ENCODE results near the gene TMEM163. TPM values are rescaled to one million over a fixed set of nuclear protein-coding genes. Genes with fewer than 3 reads are reported as not detected.

TMEM163 gene
- polyA plus RNA-seq, 1 experiment = not detected

- Histone ChIP-seq H3K27ac (ENCODE audit: low read depth, low read length) (no peak overlapping the region), H3K27me3 (ENCODE audit: control insufficient read depth, insufficient read depth, low read length) (peaks cover 5% of the 10 kb centered on the region), H3K4me3 (ENCODE audit: low read depth, low read length) (no peak overlapping the region), H3K9me3 (ENCODE audit: control insufficient read depth, insufficient read depth, low read length) (no peaks in the 10 kb centered on the region)
- no peak for TF ChIP-seq CTCF (IDR thresholded peaks at IDR 0.05; ENCODE audit: low read depth, low read length)
- ChIA-PET POLR2A (no interaction called here), CTCF (interaction anchor here (0.8 to 3.9 kb wide), 4 partner anchors 10 to 436 kb away, joined by 3 to 24 read pairs (median 15); no protein-coding TSS in a partner anchor)
- no peak for DNase-seq (ENCODE audit: low read depth, low spot score)
Observed at GRCh38 chr2:134461511-134461910, 257.3 kb downstream of the TMEM163 start.

- H3K27me3 ChIP-seq (ENCODE audit: control insufficient read depth, insufficient read depth, low read length) = peaks cover 3% of the 10 kb centered on the region
- peak; percentile 18 for DNase-seq (ENCODE audit: low read depth, low spot score)
- ChIA-PET POLR2A (no interaction called here), CTCF (interaction anchor here (0.7 to 3.9 kb wide), 8 partner anchors 10 to 557 kb away, joined by 3 to 24 read pairs (median 3); no protein-coding TSS in a partner anchor)
- H3K27ac ChIP-seq (ENCODE audit: low read depth, low read length) = no peak overlapping the region
- H3K9me3 ChIP-seq (ENCODE audit: control insufficient read depth, insufficient read depth, low read length) = no peaks in the 10 kb centered on the region
- TF ChIP-seq CTCF (IDR thresholded peaks at IDR 0.05; ENCODE audit: low read depth, low read length) = peak; percentile 73
- H3K4me3 ChIP-seq (ENCODE audit: low read depth, low read length) = no peak overlapping the region
Observed at GRCh38 chr2:134460583-134460998, 258.2 kb downstream of the TMEM163 start.

GRCh38 chr2:134459706-134460406 is 258.9 kb downstream of the TMEM163 start:
- Histone ChIP-seq H3K4me3 (ENCODE audit: low read depth, low read length) (no peak overlapping the region), H3K9me3 (ENCODE audit: control insufficient read depth, insufficient read depth, low read length) (no peaks in the 10 kb centered on the region), H3K27ac (ENCODE audit: low read depth, low read length) (no peak overlapping the region), H3K27me3 (ENCODE audit: control insufficient read depth, insufficient read depth, low read length) (peaks cover 3% of the 10 kb centered on the region)
- no peak for TF ChIP-seq CTCF (IDR thresholded peaks at IDR 0.05; ENCODE audit: low read depth, low read length)
- ChIA-PET CTCF (interaction anchor here (0.7 to 3.9 kb wide), 8 partner anchors 9 to 557 kb away, joined by 3 to 24 read pairs (median 6); no protein-coding TSS in a partner anchor), POLR2A (interaction anchor here (0.7 kb wide), 1 partner anchor 647 kb away, joined by 3 read pairs; no protein-coding TSS in a partner anchor)
- no peak for DNase-seq (ENCODE audit: low read depth, low spot score)

- CTCF ChIA-PET = interaction anchor here (3.9 kb wide), 1 partner anchor 439 kb away, joined by 20 read pairs; no protein-coding TSS in a partner anchor
- no peak for DNase-seq (ENCODE audit: low read depth, low spot score)
Observed at GRCh38 chr2:134458950-134459349, 259.9 kb downstream of the TMEM163 start.

More at GRCh38 chr2:134458950-134459349, 259.9 kb downstream of the TMEM163 start:
- Histone ChIP-seq H3K4me3 (ENCODE audit: low read depth, low read length) (no peak overlapping the region), H3K27me3 (ENCODE audit: control insufficient read depth, insufficient read depth, low read length) (peaks cover 3% of the 10 kb centered on the region), H3K27ac (ENCODE audit: low read depth, low read length) (no peak overlapping the region), H3K9me3 (ENCODE audit: control insufficient read depth, insufficient read depth, low read length) (no peaks in the 10 kb centered on the region)
- no peak for TF ChIP-seq CTCF (IDR thresholded peaks at IDR 0.05; ENCODE audit: low read depth, low read length)
- POLR2A ChIA-PET = interaction anchor here (0.6 kb wide), 1 partner anchor 337 kb away, joined by 3 read pairs; no protein-coding TSS in a partner anchor
